Posterior vena cava (tissue), 2 donors: ENCODE data around the gene CT45A5. TPM values are rescaled to one million over a fixed set of nuclear protein-coding genes. Genes with fewer than 3 reads are reported as not detected.
"Not testable (repeated sequence)": the region's sequence is repeated elsewhere in the genome, so short reads cannot be mapped to it uniquely, and the experiment has no call there.

Experiments used
- DNase-seq: peaks from one replicate; pipeline ENCODE4 v3.0.0-alpha.2; 2020; ENCODE audit warnings: low spot score
- intact Hi-C, 2 donors: fragments of 100-400 bp; cut with DNase I; formaldehyde crosslinking; loops; one replicate each; pipeline versions ENCODE4 v1.14.1 to v1.14.2; 2022 to 2023
- long read RNA-seq, 2 donors: library from polyadenylated mRNA; unstranded; transcript quantifications; one replicate each; pipeline ENCODE4 v2.0.0, GENCODE V29; 2020 to 2021
- total RNA-seq, 2 donors: library from RNA; stranded (reverse); fragmentation: NEBNext Ultra II Directional; extraction: Animal tissue kit (Norgen Biotek cat#: 25700); gene quantifications; one replicate each; pipeline ENCODE4 v1.2.1, GENCODE V29; 2021
- donor health status: DM: yes; HTN: yes; CAD: no.
- donor health status: DM: yes; HTN: yes; CAD: no.

Gene CT45A5, protein sequence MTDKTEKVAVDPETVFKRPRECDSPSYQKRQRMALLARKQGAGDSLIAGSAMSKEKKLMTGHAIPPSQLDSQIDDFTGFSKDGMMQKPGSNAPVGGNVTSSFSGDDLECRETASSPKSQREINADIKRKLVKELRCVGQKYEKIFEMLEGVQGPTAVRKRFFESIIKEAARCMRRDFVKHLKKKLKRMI
- not detected for total RNA-seq
- long read RNA-seq, donor 1 = 0 reads
- long read RNA-seq, donor 2 = 0 reads

DNA sequence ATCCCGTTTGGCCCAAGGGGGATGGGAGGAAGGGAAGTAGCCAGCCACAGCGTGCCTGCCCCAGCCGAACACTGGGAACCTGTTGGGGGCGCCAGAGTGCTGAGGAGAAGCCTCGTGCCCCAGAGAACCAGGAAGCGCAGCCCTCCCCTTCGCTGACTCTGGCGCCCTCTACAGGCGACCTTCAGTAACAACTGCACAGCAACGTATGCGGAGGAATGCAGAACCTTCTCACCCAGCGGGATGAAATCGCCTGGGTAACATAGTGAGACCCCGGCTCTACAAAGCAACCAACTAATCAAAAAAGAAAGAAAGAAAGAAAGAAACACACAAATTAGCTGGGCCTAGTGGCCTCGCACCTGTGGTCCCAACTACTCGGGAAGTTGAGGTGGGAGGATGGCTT lies at the start of gene CT45A5:
Gene CT45A5, minus strand, starts transcription at position 101 of the 400 bp plus-strand sequence. CDS start 3,774 bp downstream, outside the sequence.
- DNase-seq, intact Hi-C loops: not testable (repeated sequence)

DNA sequence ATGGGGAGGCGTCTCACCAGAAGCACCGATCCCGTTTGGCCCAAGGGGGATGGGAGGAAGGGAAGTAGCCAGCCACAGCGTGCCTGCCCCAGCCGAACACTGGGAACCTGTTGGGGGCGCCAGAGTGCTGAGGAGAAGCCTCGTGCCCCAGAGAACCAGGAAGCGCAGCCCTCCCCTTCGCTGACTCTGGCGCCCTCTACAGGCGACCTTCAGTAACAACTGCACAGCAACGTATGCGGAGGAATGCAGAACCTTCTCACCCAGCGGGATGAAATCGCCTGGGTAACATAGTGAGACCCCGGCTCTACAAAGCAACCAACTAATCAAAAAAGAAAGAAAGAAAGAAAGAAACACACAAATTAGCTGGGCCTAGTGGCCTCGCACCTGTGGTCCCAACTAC lies 34.6 kb upstream of the CT45A5 start, which contains the start of gene CT45A2:
Gene CT45A2, minus strand, starts transcription at position 101 of the 400 bp plus-strand sequence. CDS start 3,747 bp downstream, outside the sequence.
- DNase-seq, intact Hi-C loops: not testable (repeated sequence)

DNA sequence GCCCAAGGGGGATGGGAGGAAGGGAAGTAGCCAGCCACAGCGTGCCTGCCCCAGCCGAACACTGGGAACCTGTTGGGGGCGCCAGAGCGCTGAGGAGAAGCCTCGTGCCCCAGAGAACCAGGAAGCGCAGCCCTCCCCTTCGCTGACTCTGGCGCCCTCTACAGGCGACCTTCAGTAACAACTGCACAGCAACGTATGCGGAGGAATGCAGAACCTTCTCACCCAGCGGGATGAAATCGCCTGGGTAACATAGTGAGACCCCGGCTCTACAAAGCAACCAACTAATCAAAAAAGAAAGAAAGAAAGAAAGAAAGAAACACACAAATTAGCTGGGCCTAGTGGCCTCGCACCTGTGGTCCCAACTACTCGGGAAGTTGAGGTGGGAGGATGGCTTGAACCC lies 17.4 kb upstream of the CT45A5 start, which contains the start of gene CT45A6:
Gene CT45A6, minus strand, starts transcription at position 101 of the 400 bp plus-strand sequence. CDS start 3,794 bp downstream, outside the sequence.
- intact Hi-C loops, DNase-seq: not testable (repeated sequence)

DNA sequence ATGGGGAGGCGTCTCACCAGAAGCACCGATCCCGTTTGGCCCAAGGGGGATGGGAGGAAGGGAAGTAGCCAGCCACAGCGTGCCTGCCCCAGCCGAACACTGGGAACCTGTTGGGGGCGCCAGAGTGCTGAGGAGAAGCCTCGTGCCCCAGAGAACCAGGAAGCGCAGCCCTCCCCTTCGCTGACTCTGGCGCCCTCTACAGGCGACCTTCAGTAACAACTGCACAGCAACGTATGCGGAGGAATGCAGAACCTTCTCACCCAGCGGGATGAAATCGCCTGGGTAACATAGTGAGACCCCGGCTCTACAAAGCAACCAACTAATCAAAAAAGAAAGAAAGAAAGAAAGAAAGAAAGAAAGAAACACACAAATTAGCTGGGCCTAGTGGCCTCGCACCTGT lies 17.2 kb downstream of the CT45A5 start, which contains the start of gene CT45A3:
Gene CT45A3, minus strand, starts transcription at position 101 of the 400 bp plus-strand sequence. CDS start 3,747 bp downstream, outside the sequence.
- DNase-seq, intact Hi-C loops: not testable (repeated sequence)

DNA sequence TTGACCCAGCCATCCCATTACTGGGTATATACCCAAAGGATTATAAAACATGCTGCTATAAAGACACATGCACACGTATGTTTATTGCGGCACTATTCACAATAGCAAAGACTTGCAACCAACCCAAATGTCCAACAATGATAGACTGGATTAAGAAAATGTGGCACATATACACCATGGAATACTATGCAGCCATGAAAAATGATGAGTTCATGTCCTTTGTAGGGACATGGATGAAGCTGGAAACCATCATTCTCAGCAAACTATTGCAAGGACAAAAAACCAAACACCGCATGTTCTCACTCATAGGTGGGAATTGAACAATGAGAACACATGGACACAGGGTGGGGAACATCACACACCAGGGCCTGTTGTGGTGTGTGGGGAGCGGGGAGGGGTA lies 40.6 kb downstream of the CT45A5 start:
- DNase-seq, intact Hi-C loops: not testable (repeated sequence)

DNA sequence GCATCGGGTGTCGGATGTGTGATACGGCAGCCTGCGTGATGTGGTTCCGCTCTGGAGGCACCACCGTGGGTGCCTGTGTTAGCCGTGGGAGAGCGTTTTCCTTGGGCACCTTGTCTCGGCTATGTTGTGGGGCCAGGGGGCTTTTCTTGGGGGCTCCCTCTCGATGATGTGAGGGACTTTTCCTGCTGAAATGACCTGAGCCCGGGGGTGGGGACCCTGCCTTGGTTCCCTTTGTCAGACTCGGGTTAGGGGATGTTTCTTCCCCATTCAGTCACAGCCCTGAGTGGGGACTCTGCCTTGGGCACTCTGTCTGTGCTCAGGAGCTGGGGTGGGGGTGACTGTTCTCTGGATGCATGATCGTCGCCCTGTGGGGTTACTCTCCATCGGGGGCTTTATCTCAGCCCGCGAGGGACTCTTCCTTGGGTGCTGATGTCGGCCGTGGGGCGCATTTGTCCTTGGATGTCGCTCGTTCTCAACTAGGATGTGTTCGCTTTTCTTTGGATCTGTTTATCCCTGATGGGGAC lies 44.0 kb downstream of the CT45A5 start:
- peak; percentile 74 for DNase-seq
- intact Hi-C loops = no loop called here

DNA sequence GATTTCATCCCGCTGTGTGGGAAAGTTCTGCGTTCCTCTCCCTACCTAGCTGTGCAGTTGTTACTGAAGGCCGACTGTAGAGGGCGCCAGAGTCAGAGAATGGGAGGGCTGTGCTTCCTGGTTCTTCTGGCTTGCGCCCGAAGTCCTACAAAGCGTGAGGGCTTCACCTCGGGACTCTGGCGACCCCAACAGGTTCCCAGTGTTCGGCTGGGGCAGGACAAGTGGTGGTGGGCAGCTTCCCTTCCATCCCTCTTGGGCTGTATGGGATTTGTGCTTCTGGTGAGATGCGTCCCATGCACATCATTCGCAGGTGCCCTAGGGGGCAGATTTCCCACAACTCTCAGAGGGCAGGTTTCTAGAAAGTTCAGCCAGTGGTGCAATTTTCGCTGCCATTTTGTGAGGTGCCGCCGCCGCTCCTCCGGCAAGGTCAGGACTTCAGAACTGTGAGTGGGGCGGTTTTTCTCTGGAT lies 44.6 kb downstream of the CT45A5 start:
- DNase-seq = peak; percentile 79
- intact Hi-C loops = no loop called here

DNA sequence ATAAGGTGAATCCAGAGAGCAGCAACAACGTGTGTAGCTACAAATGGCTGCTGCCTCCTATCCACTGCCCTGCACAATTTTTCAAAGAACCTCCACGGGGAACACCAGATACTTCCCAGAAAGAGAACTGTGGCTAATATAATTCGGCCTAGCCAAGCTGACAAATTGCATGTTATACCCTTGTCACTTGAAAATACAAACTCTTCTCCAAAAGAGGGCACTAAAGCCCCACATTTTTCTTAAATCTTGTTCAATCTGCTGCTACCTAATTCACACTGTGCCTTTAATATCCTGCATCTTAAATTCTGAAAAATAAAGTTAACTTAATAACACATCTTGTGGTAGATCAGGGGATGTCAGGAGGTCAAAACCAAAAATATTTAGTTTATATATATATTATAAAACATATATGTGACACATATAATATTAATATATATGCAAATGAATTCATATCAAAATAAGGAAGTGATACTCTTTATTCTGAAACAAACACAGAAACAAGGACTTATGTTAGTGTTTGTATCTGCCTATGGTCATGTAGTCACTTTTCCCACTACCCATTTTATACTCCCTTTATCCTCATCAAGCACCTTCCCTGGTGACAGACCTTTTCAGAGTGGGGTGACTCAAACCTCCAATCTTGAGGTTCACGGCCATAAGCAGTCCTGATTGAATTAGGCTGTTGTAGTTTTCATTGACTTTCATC lies 47.8 kb downstream of the CT45A5 start:
- intact Hi-C loops = no loop called here
- DNase-seq = no peak

DNA sequence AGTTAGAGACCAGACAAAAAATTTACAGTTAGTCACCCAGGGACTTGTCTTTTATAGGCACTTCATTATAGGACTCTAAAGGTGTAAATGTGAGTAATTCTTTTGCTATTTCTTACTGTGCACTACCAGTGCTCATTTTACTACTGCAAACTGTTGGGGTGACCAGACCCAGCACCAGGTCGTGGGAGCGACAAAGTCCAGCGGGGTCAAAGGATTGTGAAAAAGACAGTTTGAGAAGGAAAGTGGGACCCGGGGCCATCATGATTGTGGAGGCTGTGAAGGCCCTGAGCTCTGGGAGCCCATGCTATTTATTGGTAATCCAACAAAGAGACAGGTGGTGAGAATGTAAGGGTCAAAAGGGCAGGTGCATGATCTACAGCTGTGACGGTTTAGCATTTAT lies 50.6 kb downstream of the CT45A5 start:
- peak; percentile 42 for DNase-seq
- intact Hi-C loops = not testable (repeated sequence)

Other genes starting within 250 kb of the CT45A5 start
- gene CT45A1, start 71.9 kb downstream of the CT45A5 start, total RNA-seq = not detected
- not detected for gene CT45A3, start 17.3 kb downstream of the CT45A5 start, total RNA-seq
- not detected for gene CT45A6, start 17.3 kb upstream of the CT45A5 start, total RNA-seq
- gene CT45A2, start 34.5 kb upstream of the CT45A5 start, total RNA-seq = not detected
- gene CT45A7, start 51.8 kb upstream of the CT45A5 start, total RNA-seq = not detected
- not detected for gene CT45A8, start 69.0 kb upstream of the CT45A5 start, total RNA-seq
- not detected for gene CT45A9, start 86.3 kb upstream of the CT45A5 start, total RNA-seq
- gene CT45A10, start 107.9 kb upstream of the CT45A5 start, total RNA-seq = not detected
- gene SAGE1, start 108.2 kb upstream of the CT45A5 start, total RNA-seq = not detected
- 10 to 100 TPM; 31.9 to 38.5 TPM for gene MMGT1, start 188.5 kb upstream of the CT45A5 start, total RNA-seq
- 10 to 100 TPM; 12.1 to 13.3 TPM for gene SLC9A6, start 199.9 kb upstream of the CT45A5 start, total RNA-seq